GM21717 (cell line): ENCODE measurements around the gene SMAD2.
A peak's percentile ranks its signal among the peaks of the same experiment; 100 is the strongest.

Source experiments
- ATAC-seq: cut with Tn5 transposase; IDR thresholded peaks from one replicate; pipeline ENCODE4 v1.9.1; 2021; ENCODE audit warnings: mild to moderate bottlenecking, moderate library complexity; ENCODE audit not compliant: unreplicated experiment

The SMAD2 gene

GRCh38 chr18:47932603-47933002 lies 2.1 kb upstream of the SMAD2 start:
- no peak for ATAC-seq

GRCh38 chr18:47932190-47932589 lies 1.7 kb upstream of the SMAD2 start:
- ATAC-seq = no peak

GRCh38 chr18:47931718-47932103 lies 1.3 kb upstream of the SMAD2 start:
- no peak for ATAC-seq

GRCh38 chr18:47930931-47931717 lies 665 bp upstream of the SMAD2 start:
- ATAC-seq = peak; percentile 80

- peak; percentile 2 for ATAC-seq
Measured at GRCh38 chr18:47929681-47930198, 719 bp downstream of the SMAD2 start.

- ATAC-seq = no peak
Measured at GRCh38 chr18:47928466-47928865, 2.0 kb downstream of the SMAD2 start.

- ATAC-seq = no peak
Measured at GRCh38 chr18:47926101-47926850, 4.2 kb downstream of the SMAD2 start.

- no peak for ATAC-seq
Measured at GRCh38 chr18:47919916-47920315, 10.5 kb downstream of the SMAD2 start.

GRCh38 chr18:47917923-47918610 lies 12.4 kb downstream of the SMAD2 start:
- ATAC-seq = peak; percentile 56

- no peak for ATAC-seq
Measured at GRCh38 chr18:47915930-47916329, 14.5 kb downstream of the SMAD2 start.

- no peak for ATAC-seq
Measured at GRCh38 chr18:47915229-47915628, 15.2 kb downstream of the SMAD2 start.

GRCh38 chr18:47912794-47913585 lies 17.5 kb downstream of the SMAD2 start:
- ATAC-seq = no peak

- no peak for ATAC-seq
Measured at GRCh38 chr18:47912343-47912742, 18.1 kb downstream of the SMAD2 start.

- ATAC-seq = no peak
Measured at GRCh38 chr18:47911877-47912276, 18.6 kb downstream of the SMAD2 start.

- ATAC-seq = no peak
Measured at GRCh38 chr18:47909484-47909883, 21.0 kb downstream of the SMAD2 start.

GRCh38 chr18:47908592-47908991 lies 21.9 kb downstream of the SMAD2 start:
- ATAC-seq = no peak

GRCh38 chr18:47906408-47906807 lies 24.1 kb downstream of the SMAD2 start:
- ATAC-seq = no peak

- ATAC-seq = no peak
Measured at GRCh38 chr18:47903809-47904208, 26.6 kb downstream of the SMAD2 start.

GRCh38 chr18:47901624-47902362 lies 28.7 kb downstream of the SMAD2 start:
- ATAC-seq = peak; percentile 80
